Measurements from ENCODE around the gene MAG. TPM values are rescaled to one million over a fixed set of nuclear protein-coding genes. Genes with fewer than 3 reads are reported as not detected.
A peak's percentile ranks its signal among the peaks of the same experiment; 100 is the strongest.

Gene MAG
- total RNA-seq, 1 experiment from 2014 or later = not detected

GRCh38 chr19:35276706-35277281 is 15.2 kb upstream of the MAG start:
- Histone ChIP-seq H3K79me1 (ENCODE audit: insufficient read depth, low read depth, low read length, poor library complexity, severe bottlenecking) (no peaks in the 10 kb centered on the region), H3K9me3 (ENCODE audit: control insufficient read depth, low read depth, low read length) (no peaks in the 10 kb centered on the region), H2BK15ac (ENCODE audit: low read depth, low read length) (no peak overlapping the region), H3K27ac (ENCODE audit: insufficient read length, low read depth, low read length) (no peak overlapping the region), H2AFZ (ENCODE audit: low read length) (no peak overlapping the region), H4K8ac (replicated peaks; ENCODE audit: insufficient read length, low read depth, low read length) (no peak overlapping the region), H3T11ph (ENCODE audit: low read length) (no peak overlapping the region), H3K23ac (ENCODE audit: insufficient read length, low read depth, low read length) (no peak overlapping the region), H3K56ac (ENCODE audit: insufficient read length, low read depth, low read length) (no peak overlapping the region), H3K27me3 (ENCODE audit: insufficient read depth, low read length) (no peaks in the 10 kb centered on the region), H3K14ac (ENCODE audit: insufficient read depth, low read length) (no peak overlapping the region), H3K18ac (ENCODE audit: insufficient read length, low read depth, low read length) (no peak overlapping the region), H2BK20ac (ENCODE audit: low read depth, low read length, poor library complexity, severe bottlenecking) (no peak overlapping the region), H2BK120ac (ENCODE audit: low read depth, low read length, poor library complexity, severe bottlenecking) (no peak overlapping the region), H2BK5ac (ENCODE audit: insufficient read length, low read length) (no peak overlapping the region), H4K5ac (ENCODE audit: insufficient read length, low read depth, low read length) (no peak overlapping the region), H4K91ac (ENCODE audit: insufficient read length, low read depth, low read length) (no peak overlapping the region), H3K9ac (ENCODE audit: extremely low read depth, insufficient read length, low read length) (no peak overlapping the region), H3K23me2 (ENCODE audit: insufficient read length, low read depth, low read length, poor library complexity, severe bottlenecking) (no peaks in the 10 kb centered on the region), H3K4ac (ENCODE audit: low read depth, low read length) (no peak overlapping the region), H3K79me2 (ENCODE audit: insufficient read depth, low read length) (no peaks in the 10 kb centered on the region), H2BK12ac (ENCODE audit: insufficient read length, low read depth, low read length) (no peak overlapping the region), H3K4me1 (ENCODE audit: insufficient read depth, low read length) (no peaks in the 10 kb centered on the region), H3K4me2 (ENCODE audit: insufficient read depth, insufficient read length, low read length) (no peak overlapping the region), H4K20me1 (ENCODE audit: control insufficient read depth, insufficient read depth, insufficient read length) (no peaks in the 10 kb centered on the region), H2AK5ac (ENCODE audit: insufficient read length, low read length) (no peak overlapping the region)
- no peaks in the 10 kb centered on the region for H3K9me3 Mint-ChIP-seq
- H3K27ac Mint-ChIP-seq = peak overlapping the region in 1 of 3 experiments; percentile 39; a peak in 1 of 7 replicates
- 0 out of 2 replicates have a peak, but pooled peaks cover 3% of the 10 kb centered on the region for H3K27me3 Mint-ChIP-seq (ENCODE audit: low read depth)
- no peak for TF ChIP-seq CTCF (conservative IDR thresholded peaks at IDR 0.05)
- peaks cover 0 to 3% of the 10 kb centered on the region in 2 experiments; a peak in 2 of 4 replicates for H3K4me1 Mint-ChIP-seq
- no peak for DNase-seq
- H3K36me3 Mint-ChIP-seq (ENCODE audit: insufficient read depth in 1 of 3, low read depth in 3 of 3) = peaks cover 22 to 61% (median 60%) of the 10 kb centered on the region in 3 experiments; a peak in 6 of 7 replicates
- H3K4me3 Mint-ChIP-seq = no peak overlapping the region
- no CpG with 5 or more reads among the region's 28 CpGs for WGBS (ENCODE audit: extremely low coverage, insufficient read length, low lambda C conversion rate)

Data from H9 (cell line).